ENCODE measurements around the gene RBBP8NL. TPM values are rescaled to one million over a fixed set of nuclear protein-coding genes. Genes with fewer than 3 reads are reported as not detected.

RBBP8NL gene
- total and polyA plus RNA-seq, 2 experiments from 2014 or later = 0.10 to 1.1 TPM

DNA sequence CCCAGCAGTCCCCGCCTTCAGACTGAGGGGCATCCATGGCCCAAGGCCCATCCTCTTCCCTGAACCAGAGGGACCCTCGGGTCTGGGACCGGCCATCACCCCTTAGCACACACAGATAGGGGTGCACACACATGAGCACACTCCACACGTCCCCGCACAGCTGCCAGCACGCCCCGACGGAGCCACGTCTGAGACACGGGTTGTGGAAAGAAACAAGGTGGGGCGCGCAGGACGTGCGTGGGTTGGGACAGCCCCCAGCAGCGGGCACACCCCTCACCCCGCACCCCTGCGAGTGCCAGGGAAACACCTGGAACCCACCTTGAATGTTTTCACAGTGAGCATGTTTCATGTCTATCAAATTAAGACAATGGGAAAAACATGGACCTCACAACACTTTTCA is 42.0 kb upstream of the RBBP8NL start:
- H3K79me2 ChIP-seq (replicated peaks; ENCODE audit: insufficient read depth) = no peaks in the 10 kb centered on the region
- peaks cover 4% of the 10 kb centered on the region for H3K4me1 ChIP-seq (ENCODE audit: insufficient read depth)
- H3F3A ChIP-seq (replicated peaks; ENCODE audit: low read depth) = 0 out of 2 replicates have a peak, but pooled peaks cover 5% of the 10 kb centered on the region
- H3K27me3 ChIP-seq (ENCODE audit: insufficient read depth) = peaks cover 13% of the 10 kb centered on the region
- no peaks in the 10 kb centered on the region for H3K9me2 ChIP-seq (ENCODE audit: insufficient read depth)
- DNase-seq (ENCODE audit: low spot score) = no peak
- Mint-ChIP-seq H3K36me3 (ENCODE audit: low read depth) (no peaks in the 10 kb centered on the region), H3K9me3 (no peaks in the 10 kb centered on the region), H3K4me1 (peaks cover 8% of the 10 kb centered on the region), H3K4me3 (no peak overlapping the region), H3K27ac (no peak overlapping the region), H3K27me3 (ENCODE audit: insufficient read depth, low read depth, poor library complexity) (peaks cover 21% of the 10 kb centered on the region)
- H3K27ac ChIP-seq (ENCODE audit: low read depth) = no peak overlapping the region
- H3K4me3 ChIP-seq = no peak overlapping the region
- no peak overlapping the region for H2AFZ ChIP-seq
- H3K36me3 ChIP-seq (ENCODE audit: insufficient read depth) = no peaks in the 10 kb centered on the region
- no peak for TF ChIP-seq STAT1 (IDR thresholded peaks at IDR 0.05; ENCODE audit: unreplicated experiment)
- no peak for TF ChIP-seq POLR2AphosphoS5 (IDR thresholded peaks at IDR 0.05; ENCODE audit: low read depth)
- TF ChIP-seq ZNF114 (CRISPR knock-in tag; IDR thresholded peaks at IDR 0.05) = no peak
- no peak for TF ChIP-seq NANOG (IDR thresholded peaks at IDR 0.05; ENCODE audit: borderline replicate concordance)
- TF ChIP-seq EZH2phosphoT487 (IDR thresholded peaks at IDR 0.05; ENCODE audit: unreplicated experiment) = no peak
- TF ChIP-seq JUNB (IDR thresholded peaks at IDR 0.05; ENCODE audit: unreplicated experiment) = no peak
- no peak for TF ChIP-seq EZH2 (IDR thresholded peaks at IDR 0.05; ENCODE audit: low read depth, unreplicated experiment)
- TF ChIP-seq ZNF331 (CRISPR knock-in tag; IDR thresholded peaks at IDR 0.05; ENCODE audit: low read depth) = no peak
- TF ChIP-seq CTCF (conservative IDR thresholded peaks at IDR 0.05; ENCODE audit: low read depth in 2 of 2) = no peak
- TF ChIP-seq, protein P1, sequence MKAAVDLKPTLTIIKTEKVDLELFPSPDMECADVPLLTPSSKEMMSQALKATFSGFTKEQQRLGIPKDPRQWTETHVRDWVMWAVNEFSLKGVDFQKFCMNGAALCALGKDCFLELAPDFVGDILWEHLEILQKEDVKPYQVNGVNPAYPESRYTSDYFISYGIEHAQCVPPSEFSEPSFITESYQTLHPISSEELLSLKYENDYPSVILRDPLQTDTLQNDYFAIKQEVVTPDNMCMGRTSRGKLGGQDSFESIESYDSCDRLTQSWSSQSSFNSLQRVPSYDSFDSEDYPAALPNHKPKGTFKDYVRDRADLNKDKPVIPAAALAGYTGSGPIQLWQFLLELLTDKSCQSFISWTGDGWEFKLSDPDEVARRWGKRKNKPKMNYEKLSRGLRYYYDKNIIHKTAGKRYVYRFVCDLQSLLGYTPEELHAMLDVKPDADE (IDR thresholded peaks at IDR 0.05) = no peak
- no peak for TF ChIP-seq CREB1 (CRISPR knock-in tag; IDR thresholded peaks at IDR 0.05; ENCODE audit: low read depth)
- TF ChIP-seq, protein P2, sequence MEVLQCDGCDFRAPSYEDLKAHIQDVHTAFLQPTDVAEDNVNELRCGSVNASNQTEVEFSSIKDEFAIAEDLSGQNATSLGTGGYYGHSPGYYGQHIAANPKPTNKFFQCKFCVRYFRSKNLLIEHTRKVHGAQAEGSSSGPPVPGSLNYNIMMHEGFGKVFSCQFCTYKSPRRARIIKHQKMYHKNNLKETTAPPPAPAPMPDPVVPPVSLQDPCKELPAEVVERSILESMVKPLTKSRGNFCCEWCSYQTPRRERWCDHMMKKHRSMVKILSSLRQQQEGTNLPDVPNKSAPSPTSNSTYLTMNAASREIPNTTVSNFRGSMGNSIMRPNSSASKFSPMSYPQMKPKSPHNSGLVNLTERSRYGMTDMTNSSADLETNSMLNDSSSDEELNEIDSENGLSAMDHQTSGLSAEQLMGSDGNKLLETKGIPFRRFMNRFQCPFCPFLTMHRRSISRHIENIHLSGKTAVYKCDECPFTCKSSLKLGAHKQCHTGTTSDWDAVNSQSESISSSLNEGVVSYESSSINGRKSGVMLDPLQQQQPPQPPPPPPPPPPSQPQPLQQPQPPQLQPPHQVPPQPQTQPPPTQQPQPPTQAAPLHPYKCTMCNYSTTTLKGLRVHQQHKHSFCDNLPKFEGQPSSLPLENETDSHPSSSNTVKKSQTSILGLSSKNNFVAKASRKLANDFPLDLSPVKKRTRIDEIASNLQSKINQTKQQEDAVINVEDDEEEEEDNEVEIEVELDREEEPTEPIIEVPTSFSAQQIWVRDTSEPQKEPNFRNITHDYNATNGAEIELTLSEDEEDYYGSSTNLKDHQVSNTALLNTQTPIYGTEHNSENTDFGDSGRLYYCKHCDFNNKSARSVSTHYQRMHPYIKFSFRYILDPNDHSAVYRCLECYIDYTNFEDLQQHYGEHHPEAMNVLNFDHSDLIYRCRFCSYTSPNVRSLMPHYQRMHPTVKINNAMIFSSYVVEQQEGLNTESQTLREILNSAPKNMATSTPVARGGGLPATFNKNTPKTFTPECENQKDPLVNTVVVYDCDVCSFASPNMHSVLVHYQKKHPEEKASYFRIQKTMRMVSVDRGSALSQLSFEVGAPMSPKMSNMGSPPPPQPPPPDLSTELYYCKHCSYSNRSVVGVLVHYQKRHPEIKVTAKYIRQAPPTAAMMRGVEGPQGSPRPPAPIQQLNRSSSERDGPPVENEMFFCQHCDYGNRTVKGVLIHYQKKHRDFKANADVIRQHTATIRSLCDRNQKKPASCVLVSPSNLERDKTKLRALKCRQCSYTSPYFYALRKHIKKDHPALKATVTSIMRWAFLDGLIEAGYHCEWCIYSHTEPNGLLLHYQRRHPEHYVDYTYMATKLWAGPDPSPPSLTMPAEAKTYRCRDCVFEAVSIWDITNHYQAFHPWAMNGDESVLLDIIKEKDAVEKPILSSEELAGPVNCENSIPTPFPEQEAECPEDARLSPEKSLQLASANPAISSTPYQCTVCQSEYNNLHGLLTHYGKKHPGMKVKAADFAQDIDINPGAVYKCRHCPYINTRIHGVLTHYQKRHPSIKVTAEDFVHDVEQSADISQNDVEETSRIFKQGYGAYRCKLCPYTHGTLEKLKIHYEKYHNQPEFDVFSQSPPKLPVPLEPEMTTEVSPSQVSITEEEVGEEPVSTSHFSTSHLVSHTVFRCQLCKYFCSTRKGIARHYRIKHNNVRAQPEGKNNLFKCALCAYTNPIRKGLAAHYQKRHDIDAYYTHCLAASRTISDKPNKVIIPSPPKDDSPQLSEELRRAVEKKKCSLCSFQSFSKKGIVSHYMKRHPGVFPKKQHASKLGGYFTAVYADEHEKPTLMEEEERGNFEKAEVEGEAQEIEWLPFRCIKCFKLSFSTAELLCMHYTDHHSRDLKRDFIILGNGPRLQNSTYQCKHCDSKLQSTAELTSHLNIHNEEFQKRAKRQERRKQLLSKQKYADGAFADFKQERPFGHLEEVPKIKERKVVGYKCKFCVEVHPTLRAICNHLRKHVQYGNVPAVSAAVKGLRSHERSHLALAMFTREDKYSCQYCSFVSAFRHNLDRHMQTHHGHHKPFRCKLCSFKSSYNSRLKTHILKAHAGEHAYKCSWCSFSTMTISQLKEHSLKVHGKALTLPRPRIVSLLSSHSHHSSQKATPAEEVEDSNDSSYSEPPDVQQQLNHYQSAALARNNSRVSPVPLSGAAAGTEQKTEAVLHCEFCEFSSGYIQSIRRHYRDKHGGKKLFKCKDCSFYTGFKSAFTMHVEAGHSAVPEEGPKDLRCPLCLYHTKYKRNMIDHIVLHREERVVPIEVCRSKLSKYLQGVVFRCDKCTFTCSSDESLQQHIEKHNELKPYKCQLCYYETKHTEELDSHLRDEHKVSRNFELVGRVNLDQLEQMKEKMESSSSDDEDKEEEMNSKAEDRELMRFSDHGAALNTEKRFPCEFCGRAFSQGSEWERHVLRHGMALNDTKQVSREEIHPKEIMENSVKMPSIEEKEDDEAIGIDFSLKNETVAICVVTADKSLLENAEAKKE (CRISPR knock-in tag; IDR thresholded peaks at IDR 0.05) = no peak
- TF ChIP-seq, protein P3, sequence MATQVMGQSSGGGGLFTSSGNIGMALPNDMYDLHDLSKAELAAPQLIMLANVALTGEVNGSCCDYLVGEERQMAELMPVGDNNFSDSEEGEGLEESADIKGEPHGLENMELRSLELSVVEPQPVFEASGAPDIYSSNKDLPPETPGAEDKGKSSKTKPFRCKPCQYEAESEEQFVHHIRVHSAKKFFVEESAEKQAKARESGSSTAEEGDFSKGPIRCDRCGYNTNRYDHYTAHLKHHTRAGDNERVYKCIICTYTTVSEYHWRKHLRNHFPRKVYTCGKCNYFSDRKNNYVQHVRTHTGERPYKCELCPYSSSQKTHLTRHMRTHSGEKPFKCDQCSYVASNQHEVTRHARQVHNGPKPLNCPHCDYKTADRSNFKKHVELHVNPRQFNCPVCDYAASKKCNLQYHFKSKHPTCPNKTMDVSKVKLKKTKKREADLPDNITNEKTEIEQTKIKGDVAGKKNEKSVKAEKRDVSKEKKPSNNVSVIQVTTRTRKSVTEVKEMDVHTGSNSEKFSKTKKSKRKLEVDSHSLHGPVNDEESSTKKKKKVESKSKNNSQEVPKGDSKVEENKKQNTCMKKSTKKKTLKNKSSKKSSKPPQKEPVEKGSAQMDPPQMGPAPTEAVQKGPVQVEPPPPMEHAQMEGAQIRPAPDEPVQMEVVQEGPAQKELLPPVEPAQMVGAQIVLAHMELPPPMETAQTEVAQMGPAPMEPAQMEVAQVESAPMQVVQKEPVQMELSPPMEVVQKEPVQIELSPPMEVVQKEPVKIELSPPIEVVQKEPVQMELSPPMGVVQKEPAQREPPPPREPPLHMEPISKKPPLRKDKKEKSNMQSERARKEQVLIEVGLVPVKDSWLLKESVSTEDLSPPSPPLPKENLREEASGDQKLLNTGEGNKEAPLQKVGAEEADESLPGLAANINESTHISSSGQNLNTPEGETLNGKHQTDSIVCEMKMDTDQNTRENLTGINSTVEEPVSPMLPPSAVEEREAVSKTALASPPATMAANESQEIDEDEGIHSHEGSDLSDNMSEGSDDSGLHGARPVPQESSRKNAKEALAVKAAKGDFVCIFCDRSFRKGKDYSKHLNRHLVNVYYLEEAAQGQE (IDR thresholded peaks at IDR 0.05; ENCODE audit: unreplicated experiment) = no peak
- no peak for ATAC-seq
- H3K4me2 ChIP-seq = no peak overlapping the region
- H4K20me1 ChIP-seq (replicated peaks; ENCODE audit: insufficient read depth) = no peaks in the 10 kb centered on the region

Data from GM23338 (cell line).